OCI-LY7 (cell line): ENCODE measurements around the gene GTF2IRD1. TPM values are rescaled to one million over a fixed set of nuclear protein-coding genes. Genes with fewer than 3 reads are reported as not detected.

Source experiments
- BruUV-seq: library from RNA; stranded (reverse); fragments of 400-500 nt; replicated peaks from 2 replicates; lab custom pipeline; 2021; lab: Mats Ljungman, UMichigan
- CTCF ChIA-PET: fragments of 300-600 bp; sonication (Branson Sonifier 250); formaldehyde crosslinking; loops from one replicate; lab custom pipeline; 2022; ENCODE audit warnings: antibody characterized with exemption; ENCODE audit not compliant: unreplicated experiment; lab: Charles Lee
- POLR2A ChIA-PET: fragments of 300-600 bp; sonication (Branson Sonifier 250); formaldehyde crosslinking; loops from one replicate; lab custom pipeline; 2022; ENCODE audit warnings: antibody characterized with exemption; lab: Charles Lee
- DNase-seq: peaks from one replicate; pipeline ENCODE4 v3.0.0-alpha.2; 2015; ENCODE audit warnings: low spot score
- H2AFZ ChIP-seq: fragments of 200-600 bp; sonication (generic), shearing (Covaris generic); 2 replicates; pipeline ENCODE4 v1.6.1; 2014; ENCODE audit warnings: mild to moderate bottlenecking, antibody characterized with exemption, low read length, moderate library complexity
- H3K27ac ChIP-seq: fragments of 200-600 bp; sonication (generic); 2 replicates; pipeline ENCODE4 v1.5.1; 2014; ENCODE audit warnings: mixed run types, low read depth, mild to moderate bottlenecking, moderate library complexity, low read length, inconsistent platforms; ENCODE audit not compliant: poor library complexity, severe bottlenecking
- H3K36me3 ChIP-seq: fragments of 200-600 bp; sonication (generic); 2 replicates; pipeline ENCODE4 v1.6.1; 2014; ENCODE audit warnings: mild to moderate bottlenecking, antibody characterized with exemption, low read length, moderate library complexity, mixed read lengths; ENCODE audit not compliant: insufficient read depth
- H3K4me1 ChIP-seq: fragments of 200-600 bp; sonication (generic); 2 replicates; pipeline ENCODE4 v1.5.1; 2014; ENCODE audit warnings: mild to moderate bottlenecking, low read length; ENCODE audit not compliant: insufficient read depth, poor library complexity, severe bottlenecking
- H3K4me2 ChIP-seq: fragments of 200-600 bp; sonication (generic); 2 replicates; pipeline ENCODE4 v1.6.1; 2014; ENCODE audit warnings: mild to moderate bottlenecking, low read length
- H3K4me3 ChIP-seq: fragments of 200-600 bp; sonication (generic); 2 replicates; pipeline ENCODE4 v1.5.1; 2014; ENCODE audit warnings: mild to moderate bottlenecking, low read depth, low read length; ENCODE audit not compliant: poor library complexity, severe bottlenecking
- H3K79me2 ChIP-seq: fragments of 200-600 bp; sonication (generic); 2 replicates; pipeline ENCODE4 v1.6.1; 2016; ENCODE audit warnings: low read depth, mild to moderate bottlenecking, low read length, moderate library complexity, mixed read lengths; ENCODE audit not compliant: insufficient read depth
- H3K9me2 ChIP-seq: fragments of 200-600 bp; sonication (generic); 2 replicates; pipeline ENCODE4 v1.6.1; 2016; ENCODE audit warnings: mild to moderate bottlenecking, low read length, mixed read lengths; ENCODE audit not compliant: insufficient read depth
- H3K9me3 ChIP-seq: fragments of 200-600 bp; sonication (generic); 2 replicates; pipeline ENCODE4 v1.6.1; 2014; ENCODE audit warnings: mild to moderate bottlenecking, mixed run types, low read length, mixed read lengths
- H4K20me1 ChIP-seq: fragments of 200-600 bp; sonication (generic); 2 replicates; pipeline ENCODE4 v1.6.1; 2014; ENCODE audit warnings: mild to moderate bottlenecking, antibody characterized with exemption, low read length, moderate library complexity, mixed read lengths; ENCODE audit not compliant: insufficient read depth
- CTCF ChIP-seq: fragments of 200-600 bp; sonication (generic); conservative IDR thresholded peaks from 2 replicates; pipeline ENCODE4 v1.5.1; 2014; ENCODE audit warnings: mild to moderate bottlenecking, antibody characterized with exemption, low read length, moderate library complexity, mixed read lengths
- EZH2phosphoT487 ChIP-seq: fragments of 200-600 bp; sonication (generic); IDR thresholded peaks from 2 replicates; pipeline ENCODE4 v1.6.1; 2018; ENCODE audit warnings: low read depth, borderline replicate concordance, mild to moderate bottlenecking, mixed run types, antibody characterized with exemption, low read length, moderate library complexity, mixed read lengths
- intact Hi-C: fragments of 100-400 bp; cut with micrococcal nuclease; formaldehyde crosslinking; loops from one replicate; pipeline ENCODE4 v1.10.0; 2022; ENCODE audit not compliant: unreplicated experiment
- total RNA-seq, 2 experiments: library from RNA; depleted of rRNA in 1 of 2; stranded (reverse); fragments of >200 nt in 1 of 2; shearing (Covaris generic) in 1 of 2; gene quantifications; 2 replicates each; pipeline ENCODE4 v1.2.3, GENCODE V29; 2014 to 2022

GTF2IRD1 gene
- total RNA-seq, 2 experiments from 2014 or later = 4.4 to 34.3 TPM

GRCh38 chr7:74441801-74442200 lies 11.9 kb upstream of the GTF2IRD1 start:
- Histone ChIP-seq H3K4me2 (no peak overlapping the region), H3K4me1 (no peaks in the 10 kb centered on the region), H2AFZ (no peak overlapping the region), H3K9me3 (no peaks in the 10 kb centered on the region), H3K4me3 (no peak overlapping the region), H3K27ac (no peak overlapping the region), H4K20me1 (no peaks in the 10 kb centered on the region), H3K79me2 (no peaks in the 10 kb centered on the region), H3K36me3 (no peaks in the 10 kb centered on the region), H3K9me2 (no peaks in the 10 kb centered on the region)
- CTCF ChIA-PET = no interaction called here
- TF ChIP-seq CTCF (no peak), EZH2phosphoT487 (no peak)
- POLR2A ChIA-PET = interaction anchor here (0.8 kb wide), 1 partner anchor 36 kb away, joined by 4 read pairs; no protein-coding TSS in a partner anchor
- no peak for DNase-seq
- BruUV-seq = no TSS peak
- intact Hi-C loops = no loop called here

- intact Hi-C loops = no loop called here
- Histone ChIP-seq H3K27ac (no peak overlapping the region), H2AFZ (no peak overlapping the region), H3K9me3 (no peaks in the 10 kb centered on the region), H3K9me2 (no peaks in the 10 kb centered on the region), H3K4me2 (no peak overlapping the region), H3K36me3 (no peaks in the 10 kb centered on the region), H3K79me2 (no peaks in the 10 kb centered on the region), H3K4me3 (no peak overlapping the region), H3K4me1 (no peaks in the 10 kb centered on the region), H4K20me1 (no peaks in the 10 kb centered on the region)
- ChIA-PET CTCF (no interaction called here), POLR2A (no interaction called here)
- no peak for TF ChIP-seq EZH2phosphoT487
- no peak for TF ChIP-seq CTCF
- BruUV-seq = no TSS peak
- DNase-seq = no peak
Measured at GRCh38 chr7:74443543-74444247, 10.0 kb upstream of the GTF2IRD1 start.

- H3K4me1 ChIP-seq = no peaks in the 10 kb centered on the region
- no peak overlapping the region for H3K4me3 ChIP-seq
- no peaks in the 10 kb centered on the region for H3K36me3 ChIP-seq
- intact Hi-C loops = no loop called here
- no peaks in the 10 kb centered on the region for H3K9me3 ChIP-seq
- no TSS peak for BruUV-seq
- no peak overlapping the region for H3K27ac ChIP-seq
- ChIA-PET POLR2A (no interaction called here), CTCF (no interaction called here)
- no peak for TF ChIP-seq CTCF
- TF ChIP-seq EZH2phosphoT487 = no peak
- no peaks in the 10 kb centered on the region for H3K79me2 ChIP-seq
- no peaks in the 10 kb centered on the region for H4K20me1 ChIP-seq
- no peak overlapping the region for H2AFZ ChIP-seq
- DNase-seq = no peak
- no peaks in the 10 kb centered on the region for H3K9me2 ChIP-seq
- no peak overlapping the region for H3K4me2 ChIP-seq
Measured at GRCh38 chr7:74449144-74449543, 4.6 kb upstream of the GTF2IRD1 start.
